Neural crest cell (in vitro differentiated cells): ENCODE data around the gene CIAO2A. TPM values are rescaled to one million over a fixed set of nuclear protein-coding genes. Genes with fewer than 3 reads are reported as not detected.
A peak's percentile ranks its signal among the peaks of the same experiment; 100 is the strongest.

Experiments used
- DNase-seq: peaks from one replicate; pipeline ENCODE4 v3.0.0; 2021; ENCODE audit warnings: low read depth, mixed read lengths, low spot score
- H3K27ac Mint-ChIP-seq: one replicate; pipeline ENCODE4 v1.8.0; 2021; ENCODE audit warnings: mild to moderate bottlenecking, mixed read lengths; ENCODE audit not compliant: unreplicated experiment
- H3K27me3 Mint-ChIP-seq: 2 replicates; pipeline ENCODE4 v1.8.0; 2021; ENCODE audit warnings: low read depth, mild to moderate bottlenecking, mixed read lengths
- H3K36me3 Mint-ChIP-seq: 2 replicates; pipeline ENCODE4 v1.8.0; 2021; ENCODE audit warnings: low read depth, mild to moderate bottlenecking, mixed read lengths
- H3K4me1 Mint-ChIP-seq: 2 replicates; pipeline ENCODE4 v1.8.0; 2021; ENCODE audit warnings: mixed read lengths
- H3K4me3 Mint-ChIP-seq: one replicate; pipeline ENCODE4 v1.8.0; 2021; ENCODE audit warnings: mild to moderate bottlenecking, mixed read lengths
- H3K9me3 Mint-ChIP-seq: 2 replicates; pipeline ENCODE4 v1.8.0; 2021; ENCODE audit warnings: mixed read lengths
- total RNA-seq: library from RNA; stranded (reverse); gene quantifications from 2 replicates; pipeline ENCODE4 v1.2.1, GENCODE V29; 2021
- TF ChIP-seq, protein P1 (sequence below): fragments of 200-600 bp; sonication (generic); conservative IDR thresholded peaks from 2 replicates; pipeline ENCODE4 v1.5.0; 2021; ENCODE audit warnings: antibody characterized with exemption, mild to moderate bottlenecking

Gene CIAO2A
- total RNA-seq, 1 donor from 2014 or later: 66.1 TPM

DNA sequence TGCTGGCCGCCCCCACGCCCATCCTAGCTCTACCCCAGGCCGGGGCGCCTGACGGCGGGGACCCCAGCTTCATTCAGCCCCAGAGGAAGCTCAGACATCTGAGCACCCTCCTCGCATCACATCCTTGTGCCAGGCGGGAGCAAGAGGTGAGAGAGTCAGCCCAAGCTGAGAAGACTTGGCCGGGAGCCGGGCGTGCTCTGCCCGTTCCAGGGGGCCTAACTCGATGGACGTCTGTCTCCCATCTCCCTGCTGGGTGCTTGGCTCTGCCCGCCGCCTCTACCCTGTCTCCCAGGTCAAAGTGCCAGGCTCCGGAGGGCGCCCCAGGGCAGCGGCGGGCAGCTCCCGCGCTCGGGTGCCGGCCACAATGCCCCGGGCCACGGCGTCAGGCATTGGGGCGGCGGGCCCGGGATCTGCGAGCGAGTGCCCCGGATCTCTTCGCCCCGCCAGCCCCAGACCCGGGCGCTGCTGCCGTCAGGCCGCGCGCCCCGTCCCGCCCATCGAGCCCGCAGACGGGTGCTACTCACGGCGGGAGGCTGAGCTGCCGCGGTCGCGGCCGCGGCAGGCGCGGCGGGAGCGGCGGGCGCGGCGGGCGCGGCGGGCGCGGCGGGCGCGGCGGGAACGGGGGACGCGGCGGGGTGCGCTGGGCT, 47.7 kb downstream of the CIAO2A start:
- peak; percentile 35 for DNase-seq
- Mint-ChIP-seq H3K36me3 (no peaks in the 10 kb centered on the region), H3K4me3 (peak overlapping the region; percentile 84), H3K9me3 (no peaks in the 10 kb centered on the region), H3K27ac (no peak overlapping the region), H3K4me1 (peaks cover 16% of the 10 kb centered on the region), H3K27me3 (peaks cover 5% of the 10 kb centered on the region)
- TF ChIP-seq, protein P1, sequence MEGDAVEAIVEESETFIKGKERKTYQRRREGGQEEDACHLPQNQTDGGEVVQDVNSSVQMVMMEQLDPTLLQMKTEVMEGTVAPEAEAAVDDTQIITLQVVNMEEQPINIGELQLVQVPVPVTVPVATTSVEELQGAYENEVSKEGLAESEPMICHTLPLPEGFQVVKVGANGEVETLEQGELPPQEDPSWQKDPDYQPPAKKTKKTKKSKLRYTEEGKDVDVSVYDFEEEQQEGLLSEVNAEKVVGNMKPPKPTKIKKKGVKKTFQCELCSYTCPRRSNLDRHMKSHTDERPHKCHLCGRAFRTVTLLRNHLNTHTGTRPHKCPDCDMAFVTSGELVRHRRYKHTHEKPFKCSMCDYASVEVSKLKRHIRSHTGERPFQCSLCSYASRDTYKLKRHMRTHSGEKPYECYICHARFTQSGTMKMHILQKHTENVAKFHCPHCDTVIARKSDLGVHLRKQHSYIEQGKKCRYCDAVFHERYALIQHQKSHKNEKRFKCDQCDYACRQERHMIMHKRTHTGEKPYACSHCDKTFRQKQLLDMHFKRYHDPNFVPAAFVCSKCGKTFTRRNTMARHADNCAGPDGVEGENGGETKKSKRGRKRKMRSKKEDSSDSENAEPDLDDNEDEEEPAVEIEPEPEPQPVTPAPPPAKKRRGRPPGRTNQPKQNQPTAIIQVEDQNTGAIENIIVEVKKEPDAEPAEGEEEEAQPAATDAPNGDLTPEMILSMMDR: no peak

DNA sequence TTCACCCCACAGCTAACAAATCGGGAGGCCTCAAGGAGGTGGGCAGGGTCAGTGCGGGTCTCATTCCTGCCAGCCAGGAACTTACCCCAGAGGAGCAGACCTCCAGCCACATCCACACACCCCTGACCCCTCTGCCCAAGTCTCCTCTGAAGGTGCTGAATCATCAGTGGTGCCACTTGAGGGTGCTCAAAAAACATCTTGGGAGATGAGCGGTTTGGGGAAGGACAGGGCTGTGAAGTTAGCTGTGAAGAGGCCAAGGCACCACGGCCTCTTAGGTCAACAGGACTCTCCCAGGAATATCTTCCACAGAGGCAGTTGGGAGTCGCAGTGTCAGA, 48.6 kb downstream of the CIAO2A start:
- H3K27ac Mint-ChIP-seq: no peak overlapping the region
- no peak for DNase-seq
- H3K4me1 Mint-ChIP-seq: peaks cover 10% of the 10 kb centered on the region
- H3K27me3 Mint-ChIP-seq: peaks cover 5% of the 10 kb centered on the region
- H3K9me3 Mint-ChIP-seq: no peaks in the 10 kb centered on the region
- peak overlapping the region; percentile 84 for H3K4me3 Mint-ChIP-seq
- TF ChIP-seq, protein P1: no peak
- H3K36me3 Mint-ChIP-seq: no peaks in the 10 kb centered on the region

DNA sequence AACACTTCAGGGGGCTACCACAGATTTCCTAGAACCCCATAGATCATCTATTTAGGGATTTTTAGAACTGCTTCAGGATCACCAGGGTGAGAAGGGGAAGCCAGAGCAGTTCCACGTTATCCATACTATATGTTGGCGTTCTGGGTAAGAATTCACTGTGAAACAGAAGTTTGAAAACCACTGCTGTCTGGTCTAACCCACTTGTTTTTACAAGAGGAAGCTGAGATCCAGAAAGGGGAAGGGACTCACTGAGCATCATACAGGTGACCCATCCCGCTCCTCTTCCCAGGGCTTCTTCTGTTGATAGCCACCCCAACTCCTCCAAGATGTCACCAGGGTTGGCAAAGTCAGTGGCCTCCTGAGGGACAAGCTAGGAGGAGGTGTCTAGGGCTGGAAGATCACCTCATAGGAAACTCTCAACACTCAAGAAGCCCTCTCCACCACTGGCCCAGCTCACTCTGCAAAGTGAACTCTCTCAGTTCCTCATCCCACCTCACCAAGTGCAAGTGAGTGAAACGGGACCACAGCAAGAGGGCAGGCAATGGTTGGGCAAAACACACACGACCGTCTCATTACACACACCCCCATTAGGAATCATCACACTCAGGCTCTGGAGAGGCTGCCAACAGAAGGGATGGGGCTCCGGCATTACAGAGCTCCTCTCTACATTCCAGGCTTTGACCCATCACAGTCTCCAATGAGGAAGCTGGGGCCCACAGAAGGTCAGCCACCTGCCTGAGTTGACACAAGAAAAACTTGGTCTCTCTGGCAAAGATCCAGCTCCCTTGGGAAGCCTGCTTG, 49.1 kb downstream of the CIAO2A start:
- Mint-ChIP-seq H3K27ac (no peak overlapping the region), H3K4me1 (peaks cover 10% of the 10 kb centered on the region), H3K4me3 (peak overlapping the region; percentile 84), H3K27me3 (peaks cover 5% of the 10 kb centered on the region), H3K9me3 (no peaks in the 10 kb centered on the region), H3K36me3 (no peaks in the 10 kb centered on the region)
- TF ChIP-seq, protein P1: no peak
- no peak for DNase-seq

DNA sequence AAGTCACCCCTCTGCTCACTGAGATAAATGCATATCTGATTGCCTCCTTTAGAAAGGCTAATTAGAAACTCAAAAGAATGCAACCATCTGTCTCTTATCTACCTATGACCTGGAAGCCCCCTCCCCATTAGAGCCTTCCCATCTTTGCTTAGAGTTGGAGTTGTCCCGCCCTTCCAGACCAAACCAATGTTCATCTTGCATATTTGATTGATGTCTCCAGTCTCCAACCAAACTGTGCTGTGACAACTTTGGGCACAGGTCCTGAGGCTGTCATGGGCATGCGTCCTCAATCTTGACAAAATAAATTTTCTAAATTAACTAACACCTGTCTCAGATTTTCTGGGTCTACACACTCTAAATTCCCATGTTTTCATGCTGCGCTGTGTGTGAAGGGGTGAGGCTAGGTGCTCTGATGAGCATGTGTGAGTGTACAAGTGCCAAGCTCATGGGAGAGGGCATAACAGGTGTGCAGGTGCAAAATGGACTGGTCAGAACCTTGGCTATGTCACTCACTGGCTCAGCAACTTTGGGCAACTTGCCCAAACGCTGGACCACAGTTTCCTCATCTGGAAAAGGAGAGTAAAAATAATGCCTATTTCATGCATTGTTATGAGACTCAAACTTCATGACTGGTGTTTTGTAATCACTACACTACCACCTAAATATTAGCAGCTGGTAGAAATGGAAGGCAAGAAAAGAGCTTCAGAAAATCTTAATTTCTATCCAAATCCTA, 54.6 kb downstream of the CIAO2A start:
- Mint-ChIP-seq H3K27ac (no peak overlapping the region), H3K9me3 (no peaks in the 10 kb centered on the region), H3K36me3 (peaks cover 3% of the 10 kb centered on the region), H3K4me3 (no peak overlapping the region), H3K27me3 (no peaks in the 10 kb centered on the region), H3K4me1 (no peaks in the 10 kb centered on the region)
- TF ChIP-seq, protein P1: no peak
- no peak for DNase-seq

DNA sequence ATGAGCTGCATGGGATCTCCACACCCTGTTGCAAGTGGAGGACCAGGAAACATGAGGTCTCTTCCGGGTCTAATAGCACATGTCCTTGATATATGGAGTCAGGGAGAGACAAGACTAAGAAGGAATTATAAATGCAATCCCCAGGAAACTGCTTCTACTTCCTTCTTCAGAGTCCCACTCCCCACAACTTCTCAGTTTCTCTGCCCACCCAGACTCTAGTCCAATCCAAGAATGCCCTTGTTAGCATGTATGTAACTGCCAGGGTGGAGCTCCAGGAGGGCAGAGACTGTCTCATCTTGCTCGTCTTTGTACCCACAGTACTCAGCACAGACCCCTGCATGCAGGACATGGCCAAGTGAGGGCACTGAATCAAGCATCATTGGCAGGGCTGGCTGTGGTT, 55.7 kb downstream of the CIAO2A start:
- Mint-ChIP-seq H3K4me3 (no peak overlapping the region), H3K27me3 (no peaks in the 10 kb centered on the region), H3K4me1 (no peaks in the 10 kb centered on the region), H3K9me3 (no peaks in the 10 kb centered on the region), H3K27ac (no peak overlapping the region), H3K36me3 (peaks cover 3% of the 10 kb centered on the region)
- DNase-seq: no peak
- TF ChIP-seq, protein P1: no peak
